Measurements from ENCODE around the gene LONP2. TPM values are rescaled to one million over a fixed set of nuclear protein-coding genes. Genes with fewer than 3 reads are reported as not detected.

Gene LONP2
- total RNA-seq, 2 experiments from 2014 or later, result 50.3 to 51.6 TPM

- ChIA-PET POLR2A (no interaction called here), CTCF (interaction anchor here (1.0 kb wide), 1 partner anchor 419 kb away, joined by 3 read pairs; no protein-coding TSS in a partner anchor)
- ATAC-seq (no peak), DNase-seq (no peak)
- Mint-ChIP-seq H3K9me3 (no peaks in the 10 kb centered on the region), H3K36me3 (ENCODE audit: low read depth) (no peaks in the 10 kb centered on the region), H3K4me3 (no peak overlapping the region), H3K4me1 (ENCODE audit: low read depth) (peaks cover 2% of the 10 kb centered on the region), H3K27ac (no peak overlapping the region), H3K27me3 (peaks cover 11% of the 10 kb centered on the region)
- intact Hi-C loops (cut with micrococcal nuclease), result no loop called here
- TF ChIP-seq, protein P1, sequence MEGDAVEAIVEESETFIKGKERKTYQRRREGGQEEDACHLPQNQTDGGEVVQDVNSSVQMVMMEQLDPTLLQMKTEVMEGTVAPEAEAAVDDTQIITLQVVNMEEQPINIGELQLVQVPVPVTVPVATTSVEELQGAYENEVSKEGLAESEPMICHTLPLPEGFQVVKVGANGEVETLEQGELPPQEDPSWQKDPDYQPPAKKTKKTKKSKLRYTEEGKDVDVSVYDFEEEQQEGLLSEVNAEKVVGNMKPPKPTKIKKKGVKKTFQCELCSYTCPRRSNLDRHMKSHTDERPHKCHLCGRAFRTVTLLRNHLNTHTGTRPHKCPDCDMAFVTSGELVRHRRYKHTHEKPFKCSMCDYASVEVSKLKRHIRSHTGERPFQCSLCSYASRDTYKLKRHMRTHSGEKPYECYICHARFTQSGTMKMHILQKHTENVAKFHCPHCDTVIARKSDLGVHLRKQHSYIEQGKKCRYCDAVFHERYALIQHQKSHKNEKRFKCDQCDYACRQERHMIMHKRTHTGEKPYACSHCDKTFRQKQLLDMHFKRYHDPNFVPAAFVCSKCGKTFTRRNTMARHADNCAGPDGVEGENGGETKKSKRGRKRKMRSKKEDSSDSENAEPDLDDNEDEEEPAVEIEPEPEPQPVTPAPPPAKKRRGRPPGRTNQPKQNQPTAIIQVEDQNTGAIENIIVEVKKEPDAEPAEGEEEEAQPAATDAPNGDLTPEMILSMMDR (IDR thresholded peaks at IDR 0.05), result no peak
Observed at GRCh38 chr16:48203974-48204824, 39.9 kb upstream of the LONP2 start.

DNA sequence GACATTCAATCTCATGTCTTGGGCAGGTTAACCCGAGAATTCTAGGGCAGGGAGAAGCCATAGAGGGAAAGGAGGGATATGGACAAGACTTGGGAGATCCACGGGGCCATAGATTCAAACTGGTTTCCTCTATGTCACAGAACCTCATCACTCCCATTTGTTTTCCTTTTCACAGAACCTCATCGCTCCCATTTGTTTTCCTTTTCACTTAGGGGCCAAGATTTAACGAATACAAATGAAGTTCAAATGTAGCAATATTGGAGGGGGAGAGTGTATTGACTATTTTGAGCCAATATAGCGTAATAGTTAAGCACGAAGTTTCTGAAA, 39.3 kb upstream of the LONP2 start:
- Mint-ChIP-seq H3K4me3 (no peak overlapping the region), H3K27ac (no peak overlapping the region), H3K4me1 (ENCODE audit: low read depth) (peaks cover 2% of the 10 kb centered on the region), H3K36me3 (ENCODE audit: low read depth) (no peaks in the 10 kb centered on the region), H3K27me3 (peaks cover 11% of the 10 kb centered on the region), H3K9me3 (no peaks in the 10 kb centered on the region)
- ChIA-PET POLR2A (no interaction called here), CTCF (no interaction called here)
- ATAC-seq, result no peak
- TF ChIP-seq, protein P1 (IDR thresholded peaks at IDR 0.05), result no peak
- DNase-seq, result no peak
- intact Hi-C loops (cut with micrococcal nuclease), result no loop called here

GRCh38 chr16:48206594-48207242, 37.4 kb upstream of the LONP2 start:
- H3K9me3 Mint-ChIP-seq, result no peaks in the 10 kb centered on the region
- intact Hi-C loops (cut with micrococcal nuclease), result no loop called here
- ChIA-PET POLR2A (interaction anchor here (0.7 kb wide), 1 partner anchor 68 kb away, joined by 4 read pairs; no protein-coding TSS in a partner anchor), CTCF (no interaction called here)
- no peak overlapping the region for H3K27ac Mint-ChIP-seq
- TF ChIP-seq, protein P1 (IDR thresholded peaks at IDR 0.05), result no peak
- peaks cover 9% of the 10 kb centered on the region for H3K27me3 Mint-ChIP-seq
- H3K4me3 Mint-ChIP-seq, result no peak overlapping the region
- H3K36me3 Mint-ChIP-seq (ENCODE audit: low read depth), result no peaks in the 10 kb centered on the region
- DNase-seq (peak; percentile 19), ATAC-seq (peak; percentile 65)
- H3K4me1 Mint-ChIP-seq (ENCODE audit: low read depth), result peaks cover 2% of the 10 kb centered on the region

- H3K4me3 Mint-ChIP-seq, result no peak overlapping the region
- ChIA-PET POLR2A (no interaction called here), CTCF (no interaction called here)
- no peaks in the 10 kb centered on the region for H3K36me3 Mint-ChIP-seq (ENCODE audit: low read depth)
- intact Hi-C loops (cut with micrococcal nuclease), result no loop called here
- no peak for ATAC-seq
- H3K27me3 Mint-ChIP-seq, result peaks cover 9% of the 10 kb centered on the region
- no peak overlapping the region for H3K27ac Mint-ChIP-seq
- H3K9me3 Mint-ChIP-seq, result no peaks in the 10 kb centered on the region
- H3K4me1 Mint-ChIP-seq (ENCODE audit: low read depth), result peaks cover 2% of the 10 kb centered on the region
- DNase-seq, result no peak
- TF ChIP-seq, protein P1 (IDR thresholded peaks at IDR 0.05), result no peak
Observed at GRCh38 chr16:48210747-48211146, 33.4 kb upstream of the LONP2 start.

DNA sequence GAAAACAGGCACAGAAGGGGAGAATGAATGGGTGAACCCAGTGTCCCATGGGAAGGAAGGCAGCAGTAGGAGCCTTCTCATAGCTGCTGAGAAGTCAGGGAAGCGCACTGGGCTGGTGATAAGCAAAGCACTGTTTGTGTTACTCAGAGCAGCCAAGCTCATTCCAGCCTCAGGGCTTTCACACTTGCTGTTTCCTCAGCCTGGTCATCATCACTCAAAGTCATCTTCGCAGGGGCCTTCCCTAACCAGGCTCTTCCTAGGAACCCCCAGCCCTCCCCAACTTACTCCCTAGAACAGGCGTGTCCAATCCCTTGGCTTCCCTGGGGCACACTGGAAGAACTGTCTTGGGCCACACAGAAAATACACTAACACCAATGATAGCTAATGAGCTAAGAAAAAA, 32.1 kb upstream of the LONP2 start:
- CTCF ChIA-PET, result interaction anchor here (0.6 to 0.7 kb wide), 2 partner anchors 411 to 418 kb away, joined by 3 read pairs; no protein-coding TSS in a partner anchor
- Mint-ChIP-seq H3K4me1 (ENCODE audit: low read depth) (no peaks in the 10 kb centered on the region), H3K27ac (no peak overlapping the region), H3K4me3 (no peak overlapping the region), H3K9me3 (no peaks in the 10 kb centered on the region), H3K36me3 (ENCODE audit: low read depth) (no peaks in the 10 kb centered on the region), H3K27me3 (peaks cover 3% of the 10 kb centered on the region)
- POLR2A ChIA-PET, result interaction anchor here (0.6 kb wide), 1 partner anchor 68 kb away, joined by 4 read pairs; no protein-coding TSS in a partner anchor
- DNase-seq (no peak), ATAC-seq (no peak)
- TF ChIP-seq, protein P1 (IDR thresholded peaks at IDR 0.05), result no peak
- intact Hi-C loops (cut with micrococcal nuclease), result no loop called here

Data from activated CD8-positive, alpha-beta T cell treated with anti-CD3 and anti-CD28 coated beads for 36 hours (primary cell).